ENCODE results near the gene SUFU. TPM values are rescaled to one million over a fixed set of nuclear protein-coding genes. Genes with fewer than 3 reads are reported as not detected.
A peak's percentile ranks its signal among the peaks of the same experiment; 100 is the strongest.

SUFU gene
- total RNA-seq, 2 experiments from 2014 or later: 13.4 to 14.2 TPM

DNA sequence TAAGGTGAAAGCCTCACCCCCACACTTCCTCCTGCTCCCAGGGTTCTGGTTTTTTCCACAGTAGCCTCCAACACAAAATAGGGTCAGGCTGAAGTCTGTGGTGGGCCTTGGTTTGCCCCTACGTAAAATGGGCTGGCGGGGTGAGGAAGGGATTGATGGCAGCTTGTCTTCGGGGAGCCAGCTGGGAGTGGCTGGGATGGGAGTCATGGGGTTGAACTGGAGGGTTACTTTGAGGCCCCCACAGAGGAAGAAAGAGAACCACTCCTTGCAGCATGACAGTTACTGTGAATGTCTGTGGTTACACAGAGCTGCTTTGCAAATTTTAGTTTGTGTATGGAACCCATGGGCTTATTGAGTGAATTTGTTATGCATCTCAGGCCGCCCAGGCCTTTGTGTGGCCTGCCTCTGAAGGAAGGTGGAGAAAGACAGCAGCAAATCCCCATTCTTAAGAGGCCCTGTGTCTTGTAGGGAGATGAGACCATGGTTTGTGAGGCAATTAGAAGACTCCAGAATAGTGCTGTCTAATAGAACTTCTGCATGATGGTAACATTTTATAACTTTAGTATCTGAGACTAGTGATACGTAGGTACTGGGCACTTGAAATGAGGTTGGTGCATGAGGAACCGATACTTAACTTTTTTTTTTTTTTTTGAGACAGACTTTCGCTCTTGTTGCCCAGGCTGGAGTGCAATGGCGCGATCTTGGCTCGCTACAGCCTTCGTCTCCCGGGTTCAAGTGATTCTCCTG lies 148.6 kb downstream of the SUFU start:
- Mint-ChIP-seq H3K27ac (peak overlapping the region; percentile 85), H3K27me3 (no peaks in the 10 kb centered on the region), H3K9me3 (no peaks in the 10 kb centered on the region), H3K36me3 (ENCODE audit: low read depth) (peaks cover 37% of the 10 kb centered on the region), H3K4me3 (peak overlapping the region; percentile 56), H3K4me1 (peaks cover 64% of the 10 kb centered on the region)
- no peak for DNase-seq
- ChIA-PET POLR2A (no interaction called here), CTCF (interaction anchor here (1.0 to 3.7 kb wide), 6 partner anchors 8 to 62 kb away, joined by 3 to 28 read pairs (median 4); partner anchors contain the start of genes ARL3, SFXN2 and TRIM8)

DNA sequence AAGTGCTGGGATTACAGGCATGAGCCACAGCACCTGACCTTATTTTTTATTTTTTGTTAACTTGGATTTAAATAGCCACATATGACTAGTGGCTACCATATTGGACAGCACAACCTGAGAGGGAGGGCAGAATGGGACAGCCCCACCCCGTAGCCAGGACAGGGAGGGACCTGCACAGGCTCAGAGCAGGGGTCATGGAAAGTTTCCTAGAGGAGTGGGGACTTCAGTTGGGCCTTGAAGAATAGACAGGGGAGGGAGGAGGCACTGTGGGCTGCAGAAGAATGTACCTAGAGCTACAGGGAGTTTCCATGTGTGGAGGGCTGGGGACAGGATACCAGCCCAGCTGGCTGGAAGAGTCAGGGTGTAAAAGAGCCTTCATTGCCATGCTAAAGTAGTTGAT lies 149.3 kb downstream of the SUFU start:
- POLR2A ChIA-PET: no interaction called here
- Mint-ChIP-seq H3K36me3 (ENCODE audit: low read depth) (peaks cover 41% of the 10 kb centered on the region), H3K27me3 (no peaks in the 10 kb centered on the region), H3K4me3 (no peak overlapping the region), H3K4me1 (peaks cover 63% of the 10 kb centered on the region), H3K27ac (peak overlapping the region; percentile 85), H3K9me3 (no peaks in the 10 kb centered on the region)
- DNase-seq: no peak
- CTCF ChIA-PET: interaction anchor here (1.0 to 3.5 kb wide), 4 partner anchors 9 to 36 kb away, joined by 3 to 17 read pairs (median 4); partner anchors contain the start of gene TRIM8

DNA sequence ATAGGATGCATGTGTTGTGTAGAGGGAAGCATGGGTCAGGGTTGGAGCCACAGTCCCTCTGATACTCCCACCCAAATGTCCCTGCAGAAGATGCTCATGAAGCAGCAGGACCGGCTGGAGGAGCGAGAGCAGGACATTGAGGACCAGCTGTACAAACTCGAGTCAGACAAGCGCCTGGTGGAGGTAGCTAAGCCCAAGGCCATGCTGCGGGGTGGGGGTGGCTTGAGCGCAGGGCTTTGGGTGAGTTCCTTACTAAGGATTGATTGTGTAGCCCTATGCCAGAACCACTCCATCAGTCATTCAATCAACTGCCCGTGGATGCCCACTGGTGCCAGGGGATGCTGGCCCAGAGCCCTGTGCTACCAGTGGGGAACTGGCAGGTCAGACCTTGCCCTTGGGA lies 150.8 kb downstream of the SUFU start:
- Mint-ChIP-seq H3K27ac (no peak overlapping the region), H3K9me3 (no peaks in the 10 kb centered on the region), H3K4me1 (peaks cover 60% of the 10 kb centered on the region), H3K4me3 (no peak overlapping the region), H3K36me3 (ENCODE audit: low read depth) (peaks cover 40% of the 10 kb centered on the region), H3K27me3 (no peaks in the 10 kb centered on the region)
- ChIA-PET CTCF (interaction anchor here (1.0 to 3.5 kb wide), 5 partner anchors 10 to 56 kb away, joined by 3 to 17 read pairs (median 5); partner anchors contain the start of gene TRIM8), POLR2A (no interaction called here)
- no peak for DNase-seq

DNA sequence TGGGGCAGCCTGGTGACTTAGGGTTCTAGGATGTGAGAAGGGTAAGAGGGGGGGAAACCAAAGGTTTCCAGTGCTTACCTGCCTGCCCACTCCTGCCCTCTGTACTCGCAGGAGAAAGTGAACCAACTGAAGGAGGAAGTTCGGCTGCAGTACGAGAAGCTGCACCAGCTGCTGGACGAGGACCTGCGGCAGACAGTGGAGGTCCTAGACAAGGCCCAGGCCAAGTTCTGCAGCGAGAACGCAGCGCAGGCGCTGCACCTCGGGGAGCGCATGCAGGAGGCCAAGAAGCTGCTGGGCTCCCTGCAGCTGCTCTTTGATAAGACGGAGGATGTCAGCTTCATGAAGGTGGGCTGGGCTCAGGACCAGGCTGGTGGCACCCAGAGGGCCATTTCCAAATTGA lies 151.2 kb downstream of the SUFU start:
- CTCF ChIA-PET: interaction anchor here (1.5 to 3.5 kb wide), 5 partner anchors 10 to 22 kb away, joined by 3 to 17 read pairs (median 5); partner anchors contain the start of gene TRIM8
- no peaks in the 10 kb centered on the region for H3K27me3 Mint-ChIP-seq
- no peaks in the 10 kb centered on the region for H3K9me3 Mint-ChIP-seq
- peaks cover 40% of the 10 kb centered on the region for H3K36me3 Mint-ChIP-seq (ENCODE audit: low read depth)
- no peak overlapping the region for H3K4me3 Mint-ChIP-seq
- no peak for DNase-seq
- POLR2A ChIA-PET: no interaction called here
- H3K4me1 Mint-ChIP-seq: peaks cover 60% of the 10 kb centered on the region
- no peak overlapping the region for H3K27ac Mint-ChIP-seq

DNA sequence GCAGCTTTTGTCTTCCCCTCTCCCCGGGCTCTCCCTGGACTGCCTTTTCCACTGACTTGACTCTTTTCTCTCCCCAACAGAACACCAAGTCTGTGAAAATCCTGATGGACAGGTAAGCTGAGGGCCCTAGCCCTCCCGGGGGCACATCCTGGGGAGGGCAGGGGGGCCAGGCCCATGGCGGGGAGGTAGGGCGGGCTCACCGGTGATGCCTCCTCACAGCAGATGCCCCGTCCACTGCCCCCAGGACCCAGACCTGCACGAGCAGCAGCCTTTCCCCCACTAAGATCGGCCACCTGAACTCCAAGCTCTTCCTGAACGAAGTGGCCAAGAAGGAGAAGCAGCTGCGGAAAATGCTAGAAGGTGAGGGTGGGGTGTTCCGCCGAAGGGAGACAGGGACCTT lies 152.3 kb downstream of the SUFU start:
- Mint-ChIP-seq H3K4me3 (no peak overlapping the region), H3K36me3 (ENCODE audit: low read depth) (peaks cover 42% of the 10 kb centered on the region)
- DNase-seq: no peak

DNA sequence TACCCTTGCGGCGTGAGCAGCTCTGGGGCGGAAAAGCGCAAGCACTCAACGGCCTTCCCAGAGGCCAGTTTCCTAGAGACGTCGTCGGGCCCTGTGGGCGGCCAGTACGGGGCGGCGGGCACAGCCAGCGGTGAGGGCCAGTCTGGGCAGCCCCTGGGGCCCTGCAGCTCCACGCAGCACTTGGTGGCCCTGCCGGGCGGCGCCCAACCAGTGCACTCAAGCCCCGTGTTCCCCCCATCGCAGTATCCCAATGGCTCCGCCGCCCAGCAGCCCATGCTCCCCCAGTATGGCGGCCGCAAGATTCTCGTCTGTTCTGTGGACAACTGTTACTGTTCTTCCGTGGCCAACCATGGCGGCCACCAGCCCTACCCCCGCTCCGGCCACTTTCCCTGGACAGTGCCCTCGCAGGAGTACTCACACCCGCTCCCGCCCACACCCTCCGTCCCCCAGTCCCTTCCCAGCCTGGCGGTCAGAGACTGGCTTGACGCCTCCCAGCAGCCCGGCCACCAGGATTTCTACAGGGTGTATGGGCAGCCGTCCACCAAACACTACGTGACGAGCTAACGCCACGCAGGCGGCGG lies 153.1 kb downstream of the SUFU start:
- DNase-seq: no peak
- H3K4me3 Mint-ChIP-seq: no peak overlapping the region
- POLR2A ChIA-PET: no interaction called here
- H3K36me3 Mint-ChIP-seq (ENCODE audit: low read depth): peaks cover 42% of the 10 kb centered on the region
- CTCF ChIA-PET: interaction anchor here (0.5 to 1.2 kb wide), 5 partner anchors 8 to 741 kb away, joined by 3 to 4 read pairs (median 3); partner anchors contain the start of gene TRIM8
- H3K27ac Mint-ChIP-seq: no peak overlapping the region
- no peaks in the 10 kb centered on the region for H3K9me3 Mint-ChIP-seq
- H3K27me3 Mint-ChIP-seq: no peaks in the 10 kb centered on the region
- peaks cover 59% of the 10 kb centered on the region for H3K4me1 Mint-ChIP-seq

More for the DNA sequence above, 152.3 kb downstream of the SUFU start:
- H3K27ac Mint-ChIP-seq: no peak overlapping the region
- peaks cover 59% of the 10 kb centered on the region for H3K4me1 Mint-ChIP-seq
- ChIA-PET POLR2A (no interaction called here), CTCF (interaction anchor here (0.5 to 3.5 kb wide), 4 partner anchors 8 to 101 kb away, joined by 3 to 17 read pairs (median 4); partner anchors contain the start of gene TRIM8)
- H3K9me3 Mint-ChIP-seq: no peaks in the 10 kb centered on the region
- no peaks in the 10 kb centered on the region for H3K27me3 Mint-ChIP-seq

DNA sequence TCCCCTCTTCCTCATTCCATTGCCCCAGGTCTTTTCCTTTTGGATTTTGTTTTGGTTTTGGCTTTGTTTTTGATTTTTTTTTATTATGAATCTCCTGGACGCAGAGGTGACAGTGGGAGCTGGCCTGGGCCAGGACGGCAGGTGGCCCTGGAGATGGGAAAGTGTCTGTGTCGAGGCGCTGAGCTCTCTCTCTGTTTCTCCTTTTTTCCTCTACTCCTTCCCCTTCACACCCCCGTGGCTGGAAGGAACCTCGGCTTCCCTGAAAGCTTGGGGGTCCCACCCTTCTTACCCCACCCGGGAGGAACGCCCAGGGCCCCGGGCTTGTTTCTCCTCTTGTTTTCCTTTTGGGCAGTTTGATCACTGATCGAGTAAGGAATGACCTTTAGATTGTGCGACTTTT lies 153.7 kb downstream of the SUFU start:
- H3K4me1 Mint-ChIP-seq: peaks cover 59% of the 10 kb centered on the region
- no peak overlapping the region for H3K4me3 Mint-ChIP-seq
- no peak for DNase-seq
- POLR2A ChIA-PET: interaction anchor here (0.7 kb wide), 1 partner anchor 404 kb away, joined by 3 read pairs; no protein-coding TSS in a partner anchor
- CTCF ChIA-PET: interaction anchor here (0.8 to 1.2 kb wide), 2 partner anchors 11 to 13 kb away, joined by 3 to 4 read pairs; partner anchors contain the start of gene TRIM8
- no peaks in the 10 kb centered on the region for H3K9me3 Mint-ChIP-seq
- peaks cover 38% of the 10 kb centered on the region for H3K36me3 Mint-ChIP-seq (ENCODE audit: low read depth)
- no peaks in the 10 kb centered on the region for H3K27me3 Mint-ChIP-seq
- H3K27ac Mint-ChIP-seq: peak overlapping the region; percentile 69

DNA sequence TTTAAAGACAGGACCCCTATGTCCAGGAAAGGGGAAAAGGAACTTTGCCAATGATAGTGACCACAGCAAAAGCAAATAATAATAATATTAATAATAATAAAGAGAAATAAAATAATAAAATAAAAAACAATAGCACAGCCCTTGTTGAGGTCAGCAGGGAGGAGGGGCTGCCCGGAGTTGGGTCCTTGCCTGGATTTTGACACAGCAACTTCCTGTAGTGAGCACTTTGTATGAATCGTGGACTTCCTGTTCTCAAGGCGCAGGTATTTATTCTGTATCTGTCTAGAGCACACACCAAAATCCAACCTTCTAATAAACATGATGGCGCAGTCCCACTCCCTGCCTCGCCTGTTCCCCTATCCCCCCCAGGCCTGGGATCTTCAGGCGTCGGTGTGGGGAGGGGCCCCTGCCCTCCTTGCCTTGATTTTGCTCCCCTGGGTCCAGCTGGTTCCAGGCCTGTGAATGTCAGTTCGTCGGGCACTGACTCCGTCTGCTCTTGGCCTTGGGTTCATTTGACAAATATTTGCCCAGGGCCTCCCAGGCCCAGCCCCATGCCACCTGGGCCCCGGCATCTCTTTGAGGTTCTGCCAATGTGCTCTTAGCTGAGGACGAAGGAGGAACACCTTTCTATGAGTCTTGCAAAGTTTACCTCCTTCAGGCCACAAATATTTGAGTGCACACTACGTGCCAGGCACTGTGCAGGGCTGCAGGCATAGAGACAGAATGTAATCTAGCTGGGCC lies 154.4 kb downstream of the SUFU start:
- CTCF ChIA-PET: interaction anchor here (0.8 to 4.8 kb wide), 5 partner anchors 8 to 16 kb away, joined by 3 to 28 read pairs (median 3); no protein-coding TSS in a partner anchor
- no peak overlapping the region for H3K4me3 Mint-ChIP-seq
- no peaks in the 10 kb centered on the region for H3K9me3 Mint-ChIP-seq
- no peaks in the 10 kb centered on the region for H3K27me3 Mint-ChIP-seq
- peaks cover 33% of the 10 kb centered on the region for H3K36me3 Mint-ChIP-seq (ENCODE audit: low read depth)
- peak overlapping the region; percentile 76 for H3K27ac Mint-ChIP-seq
- H3K4me1 Mint-ChIP-seq: peaks cover 53% of the 10 kb centered on the region
- DNase-seq: no peak
- POLR2A ChIA-PET: interaction anchor here (0.5 to 0.7 kb wide), 2 partner anchors 45 to 405 kb away, joined by 3 read pairs; no protein-coding TSS in a partner anchor

DNA sequence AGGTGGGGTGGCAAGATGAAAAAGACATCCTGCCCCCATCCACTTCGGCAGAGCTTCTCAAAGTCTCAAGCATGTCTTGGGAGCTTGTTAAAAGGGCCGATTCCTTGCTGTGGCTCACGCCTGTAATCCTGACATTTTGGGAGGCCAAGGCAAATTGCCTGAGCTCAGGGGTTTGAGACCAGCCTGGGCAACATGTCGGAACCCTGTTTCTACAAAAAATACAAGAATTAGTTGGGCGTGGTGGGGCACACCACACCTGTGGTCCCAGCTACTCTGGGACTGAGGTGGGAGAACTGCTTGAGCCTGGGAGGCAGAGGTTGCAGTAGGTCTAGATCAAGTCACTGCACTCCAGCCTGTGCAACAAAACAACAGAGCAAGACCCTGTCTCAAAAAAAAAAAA lies 155.0 kb downstream of the SUFU start:
- H3K9me3 Mint-ChIP-seq: no peaks in the 10 kb centered on the region
- no peak overlapping the region for H3K4me3 Mint-ChIP-seq
- H3K27ac Mint-ChIP-seq: peak overlapping the region; percentile 76
- ChIA-PET POLR2A (interaction anchor here (0.5 kb wide), 1 partner anchor 45 kb away, joined by 3 read pairs; no protein-coding TSS in a partner anchor), CTCF (interaction anchor here (0.9 to 4.8 kb wide), 4 partner anchors 8 to 17 kb away, joined by 3 to 28 read pairs (median 5); no protein-coding TSS in a partner anchor)
- H3K36me3 Mint-ChIP-seq (ENCODE audit: low read depth): peaks cover 27% of the 10 kb centered on the region
- peaks cover 46% of the 10 kb centered on the region for H3K4me1 Mint-ChIP-seq
- no peak for DNase-seq
- no peaks in the 10 kb centered on the region for H3K27me3 Mint-ChIP-seq

DNA sequence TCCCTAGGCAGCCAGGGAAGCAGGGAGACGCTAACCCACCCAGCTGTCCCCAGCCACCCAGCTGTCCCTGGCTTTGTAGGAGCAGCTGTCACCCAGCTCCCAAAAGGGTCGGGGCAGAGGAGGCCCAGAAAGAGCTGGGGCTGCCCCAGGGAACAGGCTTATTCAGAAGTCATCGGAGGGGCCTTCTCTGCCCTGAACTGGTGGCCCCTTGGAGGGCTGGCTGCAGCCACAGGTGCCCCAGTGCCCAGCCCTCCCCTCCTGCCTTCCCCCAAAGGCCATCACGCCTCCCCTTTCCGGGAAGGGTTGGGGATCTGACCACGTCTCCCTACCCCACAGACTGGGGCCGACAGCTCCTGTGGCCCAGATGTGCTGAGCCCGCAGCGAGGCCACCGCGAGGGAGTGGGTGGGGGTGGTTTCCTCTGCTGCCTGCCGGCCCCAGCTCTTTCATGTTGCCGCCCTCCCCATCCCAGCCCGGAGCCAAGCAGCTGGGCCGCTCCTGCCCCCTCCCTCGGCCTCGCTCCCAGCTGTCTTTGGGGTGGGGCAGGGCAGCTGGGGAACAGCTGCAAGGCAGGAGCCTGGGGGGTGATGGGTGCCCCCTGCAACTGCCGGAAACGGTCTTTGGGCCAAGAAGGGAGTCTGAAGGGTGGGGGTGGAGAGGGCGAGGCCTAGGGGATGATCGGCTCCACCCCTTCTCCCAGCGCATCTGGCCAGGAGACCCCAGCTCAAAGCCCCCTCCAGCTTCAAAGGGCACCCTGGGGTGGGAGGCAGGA lies 157.3 kb downstream of the SUFU start:
- H3K27me3 Mint-ChIP-seq: no peaks in the 10 kb centered on the region
- H3K4me1 Mint-ChIP-seq: peaks cover 45% of the 10 kb centered on the region
- CTCF ChIA-PET: interaction anchor here (0.8 to 4.8 kb wide), 7 partner anchors 9 to 262 kb away, joined by 3 to 28 read pairs (median 5); partner anchors contain the start of gene TRIM8
- POLR2A ChIA-PET: interaction anchor here (0.6 kb wide), 2 partner anchors 15 to 53 kb away, joined by 3 to 14 read pairs; partner anchors contain the start of genes ARL3 and SFXN2
- DNase-seq: peak; percentile 70
- peak overlapping the region; percentile 92 for H3K27ac Mint-ChIP-seq
- peak overlapping the region; percentile 47 for H3K4me3 Mint-ChIP-seq
- no peaks in the 10 kb centered on the region for H3K9me3 Mint-ChIP-seq
- H3K36me3 Mint-ChIP-seq (ENCODE audit: low read depth): peaks cover 15% of the 10 kb centered on the region

DNA sequence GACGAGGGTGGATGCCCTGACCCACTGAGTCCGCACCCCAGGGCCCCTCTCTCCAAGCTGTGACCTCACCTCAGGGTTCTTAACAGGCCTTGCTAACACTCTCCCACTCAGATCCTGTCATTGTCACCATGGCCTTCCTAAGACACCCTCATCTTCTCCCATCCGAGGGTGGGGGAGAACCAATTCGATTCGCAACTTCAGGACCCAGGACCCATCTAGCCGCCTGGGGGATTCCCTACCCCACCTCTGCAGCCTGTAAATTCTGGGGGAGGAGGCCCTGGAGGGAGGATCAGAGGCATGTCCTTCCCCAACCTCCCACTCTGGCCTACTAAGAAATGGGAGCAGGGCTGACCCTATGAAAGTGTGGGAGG lies 157.9 kb downstream of the SUFU start:
- POLR2A ChIA-PET: no interaction called here
- Mint-ChIP-seq H3K4me3 (peak overlapping the region; percentile 47), H3K36me3 (ENCODE audit: low read depth) (peaks cover 15% of the 10 kb centered on the region), H3K27me3 (no peaks in the 10 kb centered on the region), H3K27ac (peak overlapping the region; percentile 92), H3K4me1 (peaks cover 45% of the 10 kb centered on the region), H3K9me3 (no peaks in the 10 kb centered on the region)
- CTCF ChIA-PET: interaction anchor here (0.9 to 4.8 kb wide), 5 partner anchors 10 to 263 kb away, joined by 3 to 28 read pairs (median 5); partner anchors contain the start of gene TRIM8
- DNase-seq: no peak
